ENCODE data around the gene ACTN3.
"Not testable (repeated sequence)": the region's sequence is repeated elsewhere in the genome, so short reads cannot be mapped to it uniquely, and the experiment has no call there.

Gene ACTN3

DNA sequence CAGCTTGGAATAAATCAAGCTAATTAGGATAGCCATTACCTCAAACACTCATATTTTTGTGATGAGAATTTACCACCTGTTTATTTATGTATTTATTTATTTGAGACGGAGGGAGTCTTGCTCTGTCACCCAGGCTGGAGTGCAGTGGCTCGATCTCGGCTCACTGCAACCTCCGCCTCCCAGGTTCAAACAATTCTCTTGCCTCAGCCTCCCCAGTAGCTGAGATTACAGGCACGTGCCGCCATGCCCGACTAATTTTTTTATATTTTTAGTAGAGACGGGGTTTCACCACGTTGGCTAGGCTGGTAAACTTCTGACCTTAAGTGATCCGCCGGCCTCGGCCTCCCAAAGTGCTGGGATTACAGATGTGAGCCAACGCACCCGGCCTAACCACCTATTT lies 1.8 kb upstream of the ACTN3 start:
- not testable (repeated sequence) for DNase-seq (ENCODE audit: low read depth in 2 of 2)

DNA sequence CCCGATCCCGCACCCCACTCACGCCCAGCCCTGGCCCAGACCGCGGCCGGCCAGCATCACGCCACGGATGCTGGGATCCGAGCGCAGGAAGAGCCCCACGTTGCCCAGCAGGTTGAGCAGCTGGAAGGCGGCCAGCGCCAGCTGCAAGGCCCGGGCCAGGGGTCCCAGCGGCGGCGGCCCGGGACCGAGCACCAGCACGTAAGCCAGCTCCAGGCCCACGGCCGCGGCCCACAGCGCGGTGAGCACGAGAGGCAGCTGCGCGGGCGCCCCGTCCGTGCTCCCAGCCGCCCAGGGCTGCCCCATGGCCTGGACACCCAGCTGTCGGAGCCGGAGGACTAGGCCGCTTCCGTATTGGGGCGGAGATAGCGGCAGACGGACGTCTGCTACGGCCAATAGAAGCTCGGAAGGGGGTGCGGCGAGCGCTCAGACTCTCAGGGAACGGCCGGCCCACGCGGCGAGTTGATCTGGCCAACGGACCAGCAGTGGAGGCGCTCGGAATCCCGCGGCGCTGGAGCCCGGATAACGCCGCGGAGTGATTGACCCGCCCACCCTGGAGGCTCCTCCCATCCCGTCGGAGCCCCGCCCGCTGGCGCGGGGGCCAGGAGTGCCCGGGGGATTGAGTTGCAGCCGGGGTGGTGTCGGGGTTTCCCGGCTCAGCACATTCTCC lies 869 bp upstream of the ACTN3 start, which contains the start of gene ZDHHC24:
Gene ZDHHC24, minus strand, starts transcription at position 348 of the 667 bp plus-strand sequence. Its CDS starts 45 bp downstream, at position 303.
- peak; percentile 71 to 84 for DNase-seq (ENCODE audit: low read depth in 2 of 2)

DNA sequence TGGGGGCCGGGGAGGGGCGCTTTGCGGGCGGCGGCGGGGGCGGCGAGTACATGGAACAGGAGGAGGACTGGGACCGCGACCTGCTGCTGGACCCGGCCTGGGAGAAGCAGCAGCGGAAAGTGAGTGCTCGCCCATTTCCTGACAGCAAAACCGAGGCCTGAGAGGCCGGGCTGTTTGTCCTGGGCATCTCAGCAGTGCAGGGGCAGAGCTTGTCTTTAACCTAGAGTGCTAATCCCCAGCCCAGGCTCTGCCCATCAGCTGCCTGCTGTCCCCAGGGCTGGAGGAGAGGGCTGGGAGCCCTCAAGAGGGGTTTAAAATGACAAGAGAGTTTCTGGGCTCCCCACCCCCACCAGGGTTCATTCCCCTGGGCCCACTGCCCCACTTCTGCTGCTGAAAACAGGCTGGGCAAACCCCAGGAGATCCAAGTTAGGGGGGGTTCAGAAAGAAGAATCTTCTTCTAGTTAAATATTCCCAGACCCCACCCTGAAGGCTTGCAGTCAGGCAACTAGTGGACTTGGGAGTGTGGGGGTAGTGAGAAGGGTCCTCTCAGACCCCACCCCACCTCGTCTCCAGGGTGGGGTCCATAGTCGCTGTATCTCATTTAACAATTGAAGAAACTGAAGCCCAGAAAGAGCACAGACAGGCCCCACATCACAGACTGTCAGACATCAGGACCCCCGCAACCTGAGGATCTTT lies 411 bp downstream of the ACTN3 start:
- no peak for DNase-seq (ENCODE audit: low read depth in 2 of 2)

DNA sequence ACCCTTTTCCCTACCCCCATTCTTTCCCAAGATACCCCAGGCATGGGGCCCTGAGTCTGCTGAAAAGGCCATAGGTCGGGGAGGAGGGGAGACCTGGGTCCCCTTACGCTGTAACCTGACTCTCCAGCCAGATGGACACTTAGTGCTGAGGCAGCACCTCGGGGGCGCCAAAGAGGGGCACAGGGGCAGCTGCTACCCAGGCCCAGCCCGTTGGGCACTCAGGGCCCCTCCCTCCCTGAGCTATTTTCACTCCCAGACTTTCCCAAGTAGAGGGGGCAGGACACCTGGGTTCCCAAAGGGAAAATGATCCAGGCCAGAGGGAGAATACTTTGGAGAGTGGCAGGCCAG lies 933 bp downstream of the ACTN3 start:
- DNase-seq (ENCODE audit: low read depth in 2 of 2), result no peak

DNA sequence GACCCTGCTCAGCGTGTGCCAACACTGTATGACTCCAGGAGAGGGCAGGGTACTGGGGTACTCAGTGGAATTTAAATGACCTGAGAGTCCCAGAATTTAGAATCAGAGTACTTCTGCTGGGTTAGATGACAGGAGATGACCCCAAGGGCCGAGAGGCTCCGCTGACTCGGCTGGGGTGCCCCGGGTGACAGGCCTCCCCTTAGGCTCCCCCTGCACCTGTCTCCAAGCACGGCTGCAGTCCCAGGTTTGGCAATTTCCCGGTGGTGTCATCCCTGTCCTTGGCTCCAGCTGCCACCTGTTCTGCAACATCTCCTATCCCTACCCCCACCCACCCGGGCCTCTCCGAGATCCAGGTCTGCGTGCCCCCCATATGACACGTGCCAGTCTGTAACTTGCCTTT lies 1.3 kb downstream of the ACTN3 start:
- no peak for DNase-seq (ENCODE audit: low read depth in 2 of 2)

DNA sequence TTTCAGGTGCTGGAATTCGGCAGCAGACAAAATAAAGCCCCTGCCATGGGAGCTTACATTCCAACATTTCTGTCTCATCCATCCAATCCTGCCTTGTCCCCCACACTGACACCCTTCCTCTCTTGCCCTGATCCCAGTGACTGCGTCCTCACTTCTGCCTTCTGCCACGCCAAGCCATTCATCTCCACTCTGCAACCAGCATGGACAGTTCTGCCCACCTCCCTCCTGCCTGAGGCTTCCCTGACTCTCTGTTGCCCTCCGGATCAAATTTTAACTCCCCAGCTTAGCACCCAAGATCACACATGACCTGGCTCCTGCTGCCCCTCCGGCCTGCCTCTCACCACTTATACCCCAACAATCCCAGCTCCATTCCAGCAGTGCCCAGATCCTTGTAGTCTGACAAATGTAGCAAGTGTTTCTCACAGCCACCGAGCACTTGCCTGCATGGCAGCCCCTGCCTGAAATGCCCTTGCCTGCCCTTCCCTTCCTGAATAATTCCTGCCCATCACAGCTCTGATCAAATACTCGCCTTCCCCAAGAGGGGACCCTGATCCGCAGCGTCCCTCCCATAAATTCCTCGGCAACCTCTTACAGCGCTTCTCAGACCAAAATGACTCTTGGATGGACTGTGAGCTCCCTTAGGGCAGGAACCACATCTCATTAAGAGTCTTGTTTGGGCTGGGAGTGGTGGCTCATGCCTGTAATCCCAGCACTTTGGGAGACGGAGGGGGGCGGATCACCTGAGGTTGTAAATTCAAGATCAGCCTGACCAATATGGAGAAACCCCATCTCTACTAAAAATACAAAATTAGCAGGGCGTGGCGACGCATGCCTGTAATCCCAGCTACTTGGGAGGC lies 2.3 kb downstream of the ACTN3 start:
- DNase-seq (ENCODE audit: low read depth in 2 of 2), result no peak

DNA sequence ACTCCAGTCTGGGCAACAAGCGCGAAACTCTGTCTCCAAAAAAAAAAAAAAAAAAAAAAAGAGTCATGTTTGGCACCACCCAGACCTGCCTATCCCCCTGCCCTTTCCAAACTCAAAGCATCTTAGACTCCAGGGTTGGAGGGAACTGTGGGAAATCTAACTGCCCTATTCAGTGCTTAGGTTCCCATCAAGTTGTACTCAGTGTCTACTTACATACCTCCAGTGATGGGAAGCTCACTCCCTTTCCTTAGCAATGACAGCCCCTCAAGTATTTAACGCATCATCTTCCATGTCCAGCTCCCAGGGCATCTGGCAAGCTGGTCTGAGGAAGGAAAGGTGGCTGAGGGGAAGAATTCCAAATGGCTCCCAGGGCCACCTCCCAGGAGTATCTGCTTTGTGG lies 3.0 kb downstream of the ACTN3 start:
- no peak for DNase-seq (ENCODE audit: low read depth in 2 of 2)

DNA sequence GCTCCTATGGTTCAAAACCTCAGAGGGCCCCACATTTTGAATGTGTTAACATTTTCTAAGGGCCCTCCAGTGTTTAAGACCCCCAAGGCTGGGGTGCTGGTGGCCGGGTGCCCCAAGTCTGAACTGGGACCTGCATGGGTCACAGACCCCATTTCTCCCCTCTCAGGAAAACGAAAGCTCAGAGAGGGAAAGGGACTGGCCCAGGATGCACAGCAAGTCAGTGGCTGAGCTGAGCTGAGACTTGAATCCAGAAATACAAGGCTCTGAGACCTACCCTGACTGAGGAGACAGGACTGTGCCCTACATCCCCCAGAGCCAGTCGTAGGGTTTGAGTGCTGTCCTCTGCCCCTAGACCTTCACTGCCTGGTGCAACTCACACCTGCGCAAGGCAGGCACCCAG lies 4.2 kb downstream of the ACTN3 start:
- DNase-seq (ENCODE audit: low read depth in 2 of 2), result no peak

DNA sequence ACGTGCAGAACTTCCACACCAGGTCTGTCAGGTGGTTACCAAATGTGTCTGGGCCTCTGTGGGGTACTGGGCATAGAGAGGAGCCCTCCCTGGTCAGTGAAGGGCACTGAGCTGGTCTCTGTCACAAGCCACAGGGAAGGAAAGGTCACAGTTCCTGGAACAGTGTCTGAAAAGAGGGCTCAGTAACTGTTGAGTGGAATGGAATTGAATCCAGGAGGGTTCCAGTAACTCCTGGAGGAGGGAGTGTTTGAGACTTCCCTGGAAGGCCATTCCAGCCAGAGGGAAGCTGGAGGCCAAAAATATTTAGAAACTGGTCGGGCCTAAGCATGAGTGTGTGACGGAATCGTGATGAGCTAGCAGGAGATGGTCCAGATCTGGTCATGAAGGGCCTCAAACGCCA lies 7.9 kb downstream of the ACTN3 start:
- no peak for DNase-seq (ENCODE audit: low read depth in 2 of 2)

DNA sequence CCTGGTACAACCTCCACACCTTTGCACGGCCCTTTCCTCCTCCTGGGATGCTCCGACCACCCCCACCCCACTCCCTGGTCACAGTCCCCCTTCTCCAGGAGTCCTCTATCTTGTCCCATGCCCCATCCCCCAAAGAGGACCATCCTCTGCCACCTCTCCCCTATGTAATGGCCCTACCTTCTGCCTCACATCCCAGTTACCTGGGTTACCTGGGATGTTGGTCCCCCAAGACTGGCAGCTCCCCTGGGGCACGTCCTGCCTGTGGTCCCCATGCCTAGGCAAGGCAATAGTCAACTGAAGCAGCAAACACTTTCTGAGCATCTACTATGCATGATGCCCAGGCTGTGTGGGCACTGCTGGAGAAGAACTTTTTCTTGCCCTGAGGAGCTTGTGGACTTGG lies 8.7 kb downstream of the ACTN3 start:
- no peak for DNase-seq (ENCODE audit: low read depth in 2 of 2)

DNA sequence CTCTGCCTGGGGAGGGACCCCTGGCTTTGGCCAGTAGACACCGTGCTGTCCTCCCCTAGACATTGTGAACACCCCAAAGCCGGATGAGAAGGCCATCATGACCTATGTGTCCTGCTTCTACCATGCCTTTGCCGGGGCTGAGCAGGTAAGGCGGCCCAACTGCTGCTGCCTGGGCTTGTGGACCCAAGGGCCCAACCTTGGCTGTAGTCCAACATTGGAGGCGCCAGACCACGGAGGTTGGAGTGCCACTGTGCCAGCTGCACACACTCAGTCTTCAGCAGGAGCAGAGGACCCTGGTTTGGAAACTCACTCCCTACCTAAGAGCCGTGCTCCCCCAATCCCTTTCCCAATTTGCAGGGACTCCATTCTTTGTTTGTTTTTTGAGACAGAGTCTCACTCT lies 9.4 kb downstream of the ACTN3 start:
- DNase-seq (ENCODE audit: low read depth in 2 of 2), result no peak

DNA sequence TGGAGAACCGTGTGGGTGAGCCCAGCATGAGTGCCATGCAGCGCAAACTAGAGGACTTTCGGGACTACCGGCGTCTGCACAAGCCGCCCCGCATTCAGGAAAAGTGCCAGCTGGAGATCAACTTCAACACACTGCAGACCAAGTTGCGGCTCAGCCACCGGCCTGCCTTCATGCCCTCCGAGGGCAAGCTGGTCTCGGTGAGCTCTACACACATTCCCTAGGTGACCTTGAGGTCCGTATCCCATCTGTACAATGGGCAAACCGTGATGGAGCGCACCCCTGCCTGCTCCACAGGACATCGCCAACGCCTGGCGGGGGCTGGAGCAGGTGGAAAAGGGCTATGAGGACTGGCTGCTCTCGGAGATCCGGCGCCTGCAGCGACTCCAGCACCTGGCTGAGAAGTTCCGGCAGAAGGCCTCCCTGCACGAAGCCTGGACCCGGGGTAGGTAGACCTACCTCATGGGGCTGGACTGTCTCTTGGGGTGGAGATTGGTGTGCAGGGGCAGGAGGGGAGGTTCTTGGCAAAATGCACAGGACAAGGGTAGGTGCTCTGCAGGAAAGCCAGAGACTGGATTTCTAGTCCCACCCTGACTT lies 11.1 kb downstream of the ACTN3 start:
- no peak for DNase-seq (ENCODE audit: low read depth in 2 of 2)

DNA sequence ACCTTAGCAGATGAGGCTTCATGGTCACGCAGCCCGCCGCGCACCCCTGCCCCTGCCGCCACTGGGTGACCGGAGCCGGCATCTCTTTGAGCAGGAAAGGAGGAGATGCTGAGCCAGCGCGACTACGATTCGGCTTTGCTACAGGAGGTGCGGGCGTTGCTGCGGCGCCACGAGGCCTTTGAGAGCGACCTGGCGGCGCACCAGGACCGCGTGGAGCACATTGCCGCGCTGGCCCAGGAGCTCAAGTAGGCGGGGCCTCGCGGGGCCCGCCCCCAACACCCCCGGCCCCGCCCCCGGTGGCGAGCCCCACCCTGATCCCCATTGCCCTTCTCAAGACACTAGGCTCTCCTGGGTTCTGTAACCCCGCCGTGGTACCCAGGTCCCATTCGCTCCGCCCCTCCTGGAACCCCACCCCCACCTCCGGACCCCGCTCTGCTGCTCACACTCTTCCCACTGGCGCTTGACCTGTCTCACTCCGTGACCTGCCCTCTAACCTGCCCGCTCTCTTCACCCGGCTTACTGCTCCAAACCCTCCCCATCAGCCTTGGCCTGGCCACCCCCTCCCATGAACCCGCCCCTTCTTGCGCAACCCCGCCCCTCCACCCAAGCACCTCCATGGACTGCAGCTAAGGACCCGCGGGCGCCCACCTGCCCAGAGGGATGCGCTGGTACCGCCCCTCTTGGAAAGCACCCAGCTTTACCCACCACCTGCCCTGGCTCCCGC lies 12.6 kb downstream of the ACTN3 start:
- DNase-seq (ENCODE audit: low read depth in 2 of 2), result peak in 1 of 2 donors; percentile 41

DNA sequence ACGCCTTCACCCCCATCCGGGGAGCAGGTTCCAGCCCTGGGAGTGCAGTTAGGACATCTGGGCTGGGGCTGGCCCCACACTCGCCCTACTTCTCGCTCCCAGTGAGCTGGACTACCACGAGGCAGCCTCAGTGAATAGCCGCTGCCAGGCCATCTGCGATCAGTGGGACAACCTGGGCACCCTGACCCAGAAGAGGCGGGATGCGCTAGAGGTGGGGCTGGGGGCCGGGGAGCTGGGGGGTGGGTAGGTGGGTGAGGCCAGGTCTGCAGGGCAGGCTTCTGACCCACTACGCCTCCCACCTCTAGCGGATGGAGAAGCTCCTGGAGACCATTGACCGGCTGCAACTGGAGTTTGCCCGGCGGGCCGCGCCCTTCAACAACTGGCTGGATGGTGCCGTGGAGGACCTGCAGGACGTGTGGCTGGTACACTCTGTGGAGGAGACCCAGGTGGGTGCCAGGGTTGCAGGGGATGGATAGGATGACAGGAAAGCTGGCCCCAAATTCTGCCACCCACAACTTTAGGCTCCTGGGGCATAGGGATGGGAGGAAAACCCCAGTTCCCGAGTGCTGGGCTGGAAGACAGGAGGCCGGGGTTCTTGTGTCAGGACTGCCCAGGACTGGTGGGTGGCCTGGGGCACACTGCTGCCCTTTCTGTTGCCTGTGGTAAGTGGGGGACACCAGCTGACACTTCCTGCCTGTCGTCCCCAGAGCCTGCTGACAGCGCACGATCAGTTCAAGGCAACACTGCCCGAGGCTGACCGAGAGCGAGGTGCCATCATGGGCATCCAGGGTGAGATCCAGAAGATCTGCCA lies 13.4 kb downstream of the ACTN3 start:
- DNase-seq (ENCODE audit: low read depth in 2 of 2), result no peak

DNA sequence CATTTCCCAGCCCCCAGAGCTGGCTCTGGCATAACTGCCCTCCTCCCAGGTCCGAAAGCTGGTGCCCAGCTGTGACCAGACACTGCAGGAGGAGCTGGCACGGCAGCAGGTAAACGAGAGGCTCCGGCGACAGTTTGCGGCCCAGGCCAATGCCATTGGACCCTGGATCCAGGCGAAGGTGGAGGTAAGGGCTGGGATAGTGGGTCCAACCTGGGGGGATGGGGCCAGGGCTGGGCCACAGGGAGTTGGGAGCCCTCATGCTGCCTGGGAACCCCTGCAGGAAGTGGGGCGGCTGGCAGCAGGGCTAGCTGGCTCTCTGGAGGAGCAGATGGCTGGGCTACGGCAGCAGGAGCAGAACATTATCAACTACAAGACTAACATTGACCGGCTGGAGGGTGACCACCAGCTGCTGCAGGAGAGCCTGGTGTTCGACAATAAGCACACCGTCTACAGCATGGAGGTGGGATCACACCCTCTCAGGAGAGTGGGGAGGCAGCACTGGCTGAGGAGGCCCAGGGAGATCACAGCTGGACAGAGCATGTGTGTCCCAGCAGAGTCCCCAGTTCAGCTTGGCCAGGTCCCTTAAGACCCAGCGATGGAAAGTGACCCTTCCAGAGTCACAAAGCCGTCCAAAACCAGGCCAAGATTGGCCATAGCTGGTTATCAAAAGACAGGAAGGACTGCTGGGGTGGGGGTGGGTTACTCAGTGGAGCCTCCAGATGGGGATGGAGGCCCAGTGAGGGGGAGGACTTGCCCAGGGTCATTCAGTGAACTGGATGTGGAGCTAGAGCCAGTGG lies 14.7 kb downstream of the ACTN3 start:
- no peak for DNase-seq (ENCODE audit: low read depth in 2 of 2)

DNA sequence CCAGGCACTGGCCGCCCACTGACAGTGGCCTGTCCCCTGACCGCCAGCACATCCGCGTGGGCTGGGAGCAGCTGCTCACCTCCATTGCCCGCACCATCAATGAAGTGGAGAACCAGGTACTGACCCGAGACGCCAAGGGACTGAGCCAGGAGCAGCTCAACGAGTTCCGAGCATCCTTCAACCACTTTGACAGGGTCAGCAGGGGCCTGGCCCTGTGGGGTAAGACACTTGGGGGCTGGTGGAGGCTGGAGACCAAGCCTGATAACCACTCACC lies 15.2 kb downstream of the ACTN3 start:
- DNase-seq (ENCODE audit: low read depth in 2 of 2), result no peak

DNA sequence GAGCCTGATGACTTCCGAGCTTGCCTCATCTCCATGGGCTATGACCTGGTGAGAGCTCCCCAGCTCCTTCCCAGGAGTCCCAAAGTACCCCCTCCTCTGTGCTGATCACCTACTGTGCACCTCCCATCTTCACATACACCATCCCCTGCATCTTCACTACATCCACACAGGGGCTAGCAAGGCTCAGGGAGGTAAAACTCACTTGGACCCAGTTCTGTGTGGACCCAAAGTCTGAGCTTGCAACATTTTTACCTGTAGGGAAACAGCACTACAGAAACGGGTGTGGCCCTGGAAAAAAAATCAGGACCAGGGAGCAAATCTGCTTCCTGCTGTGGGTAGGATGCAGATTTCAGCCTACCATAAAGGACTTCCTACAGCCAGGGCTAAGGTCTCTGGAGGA lies 15.6 kb downstream of the ACTN3 start:
- no peak for DNase-seq (ENCODE audit: low read depth in 2 of 2)

DNA sequence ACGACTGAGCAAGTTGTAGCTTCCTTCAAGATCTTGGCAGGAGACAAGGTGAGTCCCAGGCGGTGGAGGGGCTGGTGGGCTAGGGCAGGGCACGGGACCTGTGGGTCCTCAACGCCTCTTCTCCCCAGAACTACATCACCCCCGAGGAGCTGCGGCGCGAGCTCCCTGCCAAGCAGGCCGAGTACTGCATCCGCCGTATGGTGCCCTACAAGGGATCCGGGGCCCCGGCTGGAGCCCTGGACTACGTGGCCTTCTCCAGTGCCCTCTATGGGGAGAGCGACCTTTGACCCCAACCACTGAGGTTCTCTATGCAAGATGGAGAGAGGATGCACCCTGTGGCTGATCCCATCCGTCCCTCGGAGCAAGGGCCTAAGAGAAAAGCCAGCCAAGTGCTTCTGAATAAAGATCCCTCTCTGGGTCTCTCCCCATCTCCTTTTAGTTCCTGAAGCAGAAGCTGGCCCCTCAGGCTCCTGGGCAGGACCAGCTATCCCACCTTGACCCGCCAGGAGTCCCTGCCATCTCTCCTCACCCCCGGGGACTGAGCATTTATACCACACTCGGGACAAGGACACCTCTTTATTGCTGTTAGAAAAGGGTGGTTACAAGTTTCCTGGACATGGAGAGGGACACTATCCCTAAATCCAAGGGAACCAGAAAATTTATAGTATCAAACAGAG lies 16.3 kb downstream of the ACTN3 start:
- DNase-seq (ENCODE audit: low read depth in 2 of 2), result no peak

DNA sequence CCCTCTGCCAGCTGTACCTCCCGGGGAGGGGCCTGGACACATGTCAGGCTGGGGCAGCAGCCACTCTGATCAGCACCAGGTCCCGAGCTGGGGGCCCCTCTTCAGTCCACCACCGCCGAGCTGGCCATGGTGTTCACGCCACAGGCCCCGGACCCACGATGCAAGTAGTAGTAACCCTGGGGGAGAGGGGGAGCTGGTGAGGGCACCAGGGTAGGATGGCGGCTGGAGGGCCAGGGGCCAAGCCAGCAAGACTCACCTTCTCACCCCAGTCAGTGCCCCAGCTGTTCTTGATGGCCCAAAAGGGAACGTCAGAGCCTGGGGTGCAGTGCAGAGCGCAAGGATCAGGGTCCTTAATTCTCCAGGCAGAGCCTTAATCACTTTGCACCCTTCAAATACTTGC lies 17.1 kb downstream of the ACTN3 start:
- DNase-seq (ENCODE audit: low read depth in 2 of 2), result no peak

DNA sequence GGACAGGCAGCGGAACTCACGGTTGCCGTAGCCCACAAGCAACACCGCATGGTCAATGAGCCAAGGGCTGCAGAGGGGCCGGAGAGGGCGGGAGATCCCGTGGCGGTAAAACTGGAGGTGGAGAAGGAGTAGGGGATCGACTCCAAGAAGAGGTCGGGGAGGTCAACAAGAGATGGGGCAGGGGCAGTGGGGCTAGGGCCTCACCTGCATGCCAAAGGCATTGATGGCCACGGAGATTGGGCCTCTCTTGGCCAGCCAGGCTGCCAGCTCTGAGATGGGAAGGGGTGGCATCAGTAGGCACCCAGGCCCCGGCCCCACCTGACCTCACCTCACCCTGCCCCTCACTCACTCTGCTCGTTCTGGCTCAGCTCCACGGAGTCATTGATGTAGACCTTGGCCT lies 17.8 kb downstream of the ACTN3 start:
- DNase-seq (ENCODE audit: low read depth in 2 of 2), result no peak
